HG02943 (cell line): Measurements from ENCODE around the gene TRHDE.
"Not testable (repeated sequence)": the region's sequence is repeated elsewhere in the genome, so short reads cannot be mapped to it uniquely, and the experiment has no call there.

ENCODE experiments used
- ATAC-seq: cut with Tn5 transposase; IDR thresholded peaks from one replicate; pipeline ENCODE4 v1.9.1; 2021; ENCODE audit warnings: mild to moderate bottlenecking, low read depth, moderate library complexity; ENCODE audit not compliant: unreplicated experiment

Gene TRHDE

DNA sequence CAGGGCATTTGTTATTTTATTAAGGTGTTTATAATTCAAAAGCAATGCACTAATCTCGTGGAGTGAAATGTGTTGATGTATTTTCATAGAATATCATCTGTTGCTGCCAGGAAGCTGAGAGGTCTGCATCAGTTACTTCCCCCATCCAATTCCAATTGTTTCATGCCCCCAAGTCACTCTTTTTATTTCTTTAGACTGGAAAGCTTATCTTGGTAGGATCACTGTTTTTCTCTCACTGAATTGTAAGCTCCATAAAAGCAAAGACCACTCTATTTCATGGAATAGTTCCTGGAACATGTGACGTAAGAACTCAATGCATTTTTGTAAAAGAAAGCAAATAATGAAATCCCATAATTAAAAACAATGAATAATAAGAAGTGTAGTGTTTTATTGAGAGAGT, 420.2 kb downstream of the TRHDE start:
- ATAC-seq = no peak

- no peak for ATAC-seq
These were observed 422.0 kb downstream of the TRHDE start for GRCh38 chr12:72694193-72694592.

- ATAC-seq = no peak
These were observed 427.2 kb downstream of the TRHDE start for GRCh38 chr12:72699362-72699761.

- ATAC-seq = not testable (repeated sequence)
These were observed 439.9 kb downstream of the TRHDE start for GRCh38 chr12:72712025-72712424.

- no peak for ATAC-seq
These were observed 444.1 kb downstream of the TRHDE start for GRCh38 chr12:72716221-72716620.

DNA sequence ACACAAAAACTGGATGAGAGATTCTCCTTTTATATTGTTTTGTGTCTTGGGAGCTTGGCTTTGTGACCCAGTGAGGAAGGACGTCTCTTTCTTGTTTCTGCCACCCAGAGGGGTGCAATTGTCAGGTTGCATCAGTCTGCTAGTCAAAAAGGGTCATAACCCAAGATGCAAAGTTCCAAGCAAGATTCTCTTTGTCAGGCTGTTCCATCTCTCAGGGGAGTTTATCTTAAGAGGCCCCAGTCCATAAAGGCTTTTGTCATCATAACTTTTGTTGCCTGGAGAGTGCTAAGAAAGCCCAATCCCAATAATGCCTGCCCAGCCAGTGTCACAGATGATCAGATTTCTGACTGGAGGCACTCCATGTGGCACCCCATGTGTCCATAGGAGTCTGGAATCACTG, 444.9 kb downstream of the TRHDE start:
- no peak for ATAC-seq
